GM19023 (cell line): ENCODE measurements around the gene SMG7.
A peak's percentile ranks its signal among the peaks of the same experiment; 100 is the strongest.

Experiments used
- ATAC-seq: cut with Tn5 transposase; IDR thresholded peaks from one replicate; pipeline ENCODE4 v1.9.1; 2021; ENCODE audit warnings: mild to moderate bottlenecking, moderate library complexity; ENCODE audit not compliant: unreplicated experiment

The SMG7 gene

DNA sequence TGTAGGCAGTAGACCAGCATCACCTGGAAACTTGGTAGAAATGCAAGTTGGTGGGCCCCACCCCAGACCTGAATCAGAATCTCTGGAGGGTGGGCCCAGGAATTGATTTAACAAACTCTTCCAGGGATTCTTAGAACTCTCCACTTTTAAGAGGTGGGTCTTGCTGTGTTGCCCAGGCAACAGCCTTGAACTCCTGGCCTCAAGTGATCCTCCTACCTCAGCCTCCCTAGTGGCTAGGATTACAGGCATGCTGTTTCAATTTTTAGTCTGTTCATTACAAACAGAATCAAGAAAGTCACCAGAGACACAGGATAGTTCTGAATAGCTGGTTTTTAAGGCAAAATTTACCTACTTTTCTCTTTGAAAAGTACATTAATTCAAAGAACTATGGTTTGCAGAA, 86.8 kb downstream of the SMG7 start:
- no peak for ATAC-seq

- ATAC-seq, result no peak
Measured at GRCh38 chr1:183562701-183563100, 90.4 kb downstream of the SMG7 start.

DNA sequence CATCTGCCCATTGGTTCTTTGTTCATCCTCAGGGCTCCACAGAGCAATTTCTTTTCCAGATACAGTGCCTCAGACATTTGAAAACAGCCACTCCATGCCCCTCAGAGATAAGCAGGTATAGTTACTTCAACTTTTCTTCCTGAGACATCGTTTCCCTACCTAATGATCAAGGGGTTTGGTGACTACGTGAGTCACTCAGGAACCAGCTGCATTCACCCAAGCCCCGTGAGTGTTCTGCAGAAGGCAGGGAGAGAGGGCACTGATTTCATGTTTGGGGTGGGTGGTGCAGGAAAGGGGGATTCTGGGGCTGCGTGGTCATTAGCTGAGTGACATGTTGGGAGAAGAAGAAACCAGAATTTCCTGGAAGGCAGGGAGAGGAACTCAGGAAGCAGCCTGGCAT, 93.0 kb downstream of the SMG7 start:
- ATAC-seq, result no peak

GRCh38 chr1:183566026-183566425, 93.7 kb downstream of the SMG7 start:
- no peak for ATAC-seq

DNA sequence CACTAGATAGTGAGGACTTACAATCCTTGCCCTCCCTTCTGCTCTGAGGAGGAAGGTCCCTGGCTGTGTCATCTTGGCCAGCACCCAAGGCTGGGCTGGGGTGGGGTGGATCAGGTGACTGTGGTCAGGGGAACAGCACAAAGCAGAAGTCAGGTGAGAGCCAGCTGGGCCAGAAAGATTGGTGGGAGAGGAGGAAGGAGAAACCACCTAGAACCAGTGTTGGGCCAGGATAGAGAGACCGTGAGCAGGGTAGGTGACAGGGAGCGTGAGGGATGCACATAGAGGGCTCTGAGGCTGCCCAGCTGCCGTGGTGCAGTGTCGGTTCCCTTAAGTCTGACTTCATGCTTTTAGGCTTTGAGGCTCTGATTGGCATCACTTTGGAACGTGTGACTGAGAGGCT, 95.3 kb downstream of the SMG7 start:
- ATAC-seq, result peak; percentile 75

DNA sequence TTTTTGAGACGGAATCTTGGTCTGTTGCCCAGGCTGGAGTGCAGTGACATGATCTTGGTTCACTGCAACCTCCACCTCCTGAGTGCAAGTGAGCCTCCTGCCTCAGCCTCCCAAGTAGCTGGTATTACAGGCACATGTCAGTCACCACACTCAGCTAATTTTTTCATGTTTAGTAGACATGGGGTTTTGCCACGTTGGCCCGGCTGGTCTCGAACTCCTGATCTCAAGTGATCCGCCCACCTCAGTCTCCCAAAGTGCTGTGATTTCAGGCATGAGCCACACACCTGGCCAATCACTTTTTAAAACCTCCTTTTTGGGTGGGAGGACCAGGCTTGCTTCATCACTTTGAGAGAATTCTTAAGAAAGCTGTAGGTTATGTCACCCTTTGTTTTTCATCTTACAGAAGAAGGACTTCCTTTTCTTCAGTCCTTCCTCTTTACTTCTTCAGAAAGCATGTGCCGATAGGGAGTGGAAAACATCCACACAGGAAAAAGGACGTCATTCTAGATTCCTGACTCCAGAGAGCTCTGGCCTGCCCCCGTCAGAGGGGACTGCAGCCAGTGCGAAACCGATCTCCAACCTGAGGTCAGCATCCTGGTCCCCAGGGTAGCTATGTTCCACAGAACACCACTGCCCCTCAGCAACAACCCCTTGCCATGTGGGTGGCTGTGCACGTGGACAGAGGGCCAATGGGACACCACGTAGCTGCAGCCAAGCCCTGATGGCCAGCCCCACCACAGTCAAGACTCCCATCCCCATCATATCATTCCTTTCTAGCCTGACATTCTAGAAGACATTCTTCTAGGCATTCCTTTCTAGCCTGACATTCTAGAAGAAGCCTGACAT, 96.1 kb downstream of the SMG7 start:
- ATAC-seq, result no peak

- ATAC-seq, result no peak
Measured at GRCh38 chr1:183569141-183569540, 96.8 kb downstream of the SMG7 start.

DNA sequence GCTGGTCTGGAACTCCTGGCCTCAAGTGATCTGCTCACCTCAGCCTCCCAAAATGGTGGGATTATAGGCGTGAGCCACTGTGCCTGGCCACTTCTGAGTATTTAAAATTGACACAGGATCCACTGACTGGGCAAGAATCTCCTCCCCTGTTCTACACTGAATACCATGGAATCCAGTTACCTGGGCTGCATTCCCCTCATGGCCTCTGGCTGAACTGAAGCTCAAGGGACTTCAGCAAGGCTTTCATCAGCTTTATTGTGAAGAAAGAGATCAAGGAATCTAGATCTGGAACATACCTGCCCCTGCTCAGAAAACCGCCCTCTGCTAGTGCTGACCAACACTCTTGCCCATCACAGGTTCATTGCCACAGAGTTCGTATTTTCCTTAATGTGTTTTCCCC, 97.5 kb downstream of the SMG7 start:
- no peak for ATAC-seq

- ATAC-seq, result no peak
Measured at GRCh38 chr1:183570451-183570850, 98.2 kb downstream of the SMG7 start.

DNA sequence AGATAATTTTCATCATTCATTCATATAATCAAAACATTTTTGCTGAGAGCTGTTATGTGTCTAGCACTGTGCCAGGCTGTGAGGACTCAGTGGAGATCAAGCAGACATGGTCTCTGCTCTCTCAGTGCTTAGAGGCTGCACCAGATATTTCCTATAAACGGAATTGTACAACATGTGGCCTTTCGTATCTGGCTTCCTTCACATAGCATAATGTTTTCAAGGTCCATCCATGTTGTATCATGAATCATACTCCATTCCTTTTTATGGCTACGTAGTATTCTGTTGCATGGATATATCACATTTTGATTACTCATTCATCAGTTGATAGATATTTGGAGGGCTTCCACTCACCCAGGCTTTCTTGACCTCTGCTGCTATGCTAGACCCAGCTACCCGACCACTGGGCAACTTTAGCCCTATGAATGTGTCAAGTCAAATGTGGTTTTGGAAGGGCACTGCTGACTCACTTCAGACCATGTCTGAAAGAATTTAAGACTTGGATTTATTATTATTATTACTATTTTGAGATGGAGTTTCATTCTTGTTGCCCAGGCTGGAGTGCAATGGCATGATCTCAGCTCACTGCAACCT, 99.5 kb downstream of the SMG7 start:
- no peak for ATAC-seq

- no peak for ATAC-seq
Measured at GRCh38 chr1:183572721-183573120, 100.4 kb downstream of the SMG7 start.

DNA sequence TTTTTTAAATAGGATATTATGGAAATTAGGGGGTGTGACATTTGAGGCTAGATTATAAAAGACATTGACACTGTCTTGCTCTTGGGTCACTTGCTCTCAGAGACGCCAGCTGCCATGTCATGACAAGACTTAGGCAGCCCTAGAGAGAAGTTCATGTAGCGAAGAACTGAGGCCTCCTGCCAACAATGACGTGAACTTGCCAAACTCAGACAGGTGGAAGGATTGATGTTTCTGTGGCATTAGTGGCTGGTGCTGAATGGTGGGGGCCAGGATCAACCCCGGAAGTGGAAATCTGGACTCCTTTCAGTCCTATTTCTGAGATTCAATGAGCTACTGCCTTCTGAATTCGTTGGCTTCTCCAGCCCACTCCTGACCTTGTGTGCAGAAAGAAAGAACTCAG, 103.3 kb downstream of the SMG7 start:
- no peak for ATAC-seq

GRCh38 chr1:183576537-183576936, 104.2 kb downstream of the SMG7 start:
- no peak for ATAC-seq

DNA sequence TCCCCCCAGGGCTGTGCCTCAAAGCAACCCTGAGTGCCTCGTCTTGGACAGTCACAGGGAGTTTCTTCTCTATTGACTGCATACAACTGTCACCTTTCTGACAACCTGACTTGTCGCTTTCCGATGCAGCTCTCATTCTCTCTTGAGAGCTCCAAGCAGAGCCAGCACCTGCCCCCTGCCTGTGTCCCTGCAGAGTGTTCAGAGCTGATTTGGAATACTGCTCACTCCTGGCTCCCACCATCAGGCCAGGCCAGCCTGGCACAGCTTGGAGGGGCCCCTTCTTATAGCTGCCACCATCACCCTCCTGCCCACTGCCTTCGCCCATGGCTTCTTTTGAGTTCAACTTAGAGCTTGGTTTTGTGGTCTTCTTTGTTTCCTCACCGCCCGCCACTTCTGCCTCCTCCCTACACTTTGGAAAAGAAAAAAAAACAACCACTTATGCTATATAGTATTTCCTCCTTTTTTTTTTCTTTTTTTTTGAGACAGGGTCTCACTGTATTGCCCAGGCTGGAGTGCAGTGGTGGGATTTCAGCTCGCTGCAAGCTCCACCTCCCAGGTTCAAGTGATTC, 105.7 kb downstream of the SMG7 start:
- ATAC-seq, result no peak

DNA sequence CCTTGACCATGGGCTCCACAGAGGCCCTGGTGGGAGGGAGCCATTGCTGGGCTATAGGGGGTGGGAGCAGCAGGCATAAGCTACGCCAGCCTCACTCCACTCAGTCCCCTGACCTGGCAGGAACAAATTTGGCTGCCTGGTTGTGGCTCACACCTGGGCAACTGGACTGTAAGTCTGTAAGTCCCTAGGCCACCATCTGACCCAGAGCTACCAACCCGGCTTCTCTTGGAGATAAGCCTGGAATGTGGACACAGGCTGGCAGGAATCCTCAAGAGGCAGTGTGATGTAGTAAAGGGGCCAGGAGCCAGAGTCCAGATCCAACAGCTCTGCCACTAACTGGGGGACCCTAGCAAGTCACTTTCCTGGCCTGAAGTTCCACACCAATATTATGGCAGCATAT, 106.6 kb downstream of the SMG7 start:
- ATAC-seq, result no peak

DNA sequence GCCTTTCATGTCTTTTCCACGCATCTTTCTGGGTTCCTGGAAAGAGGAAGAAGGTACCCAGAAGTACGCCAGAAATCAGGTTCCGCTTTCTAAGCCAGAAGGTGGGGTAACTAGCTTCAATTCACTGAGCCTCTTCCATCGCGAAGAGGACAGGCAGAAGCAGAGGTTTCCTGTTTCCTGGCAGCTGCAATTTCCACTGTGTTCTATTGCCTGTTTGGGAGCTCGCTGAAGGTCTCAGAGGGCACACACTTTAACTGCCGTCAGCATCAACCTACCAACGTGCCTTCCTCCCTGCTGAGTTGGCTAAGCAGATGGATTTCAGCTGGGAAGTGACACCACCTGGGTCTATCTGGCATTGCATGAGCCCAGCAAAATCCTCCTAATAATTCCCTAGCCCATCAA, 108.0 kb downstream of the SMG7 start:
- ATAC-seq, result no peak

DNA sequence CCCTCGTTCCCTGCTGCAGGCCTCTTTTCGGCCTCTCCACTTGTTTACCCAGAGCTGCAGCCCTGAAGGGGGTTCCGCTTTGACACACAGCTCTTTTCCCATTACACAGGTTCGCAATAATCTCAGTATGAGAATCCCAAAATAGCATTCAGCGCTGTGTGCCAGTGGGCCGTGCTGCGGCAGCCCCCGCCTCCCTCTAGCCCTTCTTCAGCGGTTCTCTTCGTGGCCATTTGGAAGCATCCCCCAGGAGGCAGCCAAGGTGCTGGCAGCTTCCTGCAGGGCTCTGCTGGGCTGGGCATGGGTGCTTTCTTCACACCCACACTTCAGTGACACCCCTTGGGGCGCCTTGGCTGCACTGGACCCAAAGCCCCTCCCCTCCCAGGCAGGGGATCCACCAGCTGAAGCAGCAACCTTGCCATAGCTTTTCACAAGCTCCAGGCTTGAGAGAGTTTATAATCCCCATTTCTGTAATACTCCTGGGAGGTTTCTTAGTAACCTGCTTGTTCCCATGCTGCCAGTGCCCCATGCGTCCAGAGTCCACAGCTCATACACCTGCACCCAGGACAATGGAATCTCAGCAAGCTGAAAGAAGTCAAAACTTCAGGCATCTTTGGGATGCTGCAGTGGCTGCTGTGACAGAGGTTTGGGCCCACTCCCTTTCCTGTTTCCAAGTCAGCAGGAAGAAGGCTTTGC, 109.9 kb downstream of the SMG7 start:
- ATAC-seq, result no peak

DNA sequence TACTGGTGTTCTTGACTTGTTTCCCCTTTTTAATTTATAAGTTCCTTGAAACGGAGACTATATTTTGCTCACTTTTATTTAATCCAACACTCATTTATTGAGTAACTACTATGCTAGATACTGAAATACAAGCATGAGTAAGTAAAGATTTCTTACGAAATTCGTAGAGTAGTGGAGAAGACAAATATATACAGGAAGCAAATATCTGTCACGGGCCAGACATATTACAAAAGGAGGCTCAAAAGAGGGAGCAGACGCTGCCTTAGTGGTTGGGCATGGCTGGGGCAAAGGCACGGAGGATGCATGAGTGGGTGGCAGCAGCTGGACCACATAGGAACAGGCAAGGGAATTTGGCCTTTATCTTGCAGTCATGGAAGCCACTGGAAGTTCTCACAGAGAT, 111.2 kb downstream of the SMG7 start:
- ATAC-seq, result no peak

GRCh38 chr1:183584147-183584546, 111.8 kb downstream of the SMG7 start:
- ATAC-seq, result no peak

GRCh38 chr1:183585038-183585437, 112.7 kb downstream of the SMG7 start:
- no peak for ATAC-seq

DNA sequence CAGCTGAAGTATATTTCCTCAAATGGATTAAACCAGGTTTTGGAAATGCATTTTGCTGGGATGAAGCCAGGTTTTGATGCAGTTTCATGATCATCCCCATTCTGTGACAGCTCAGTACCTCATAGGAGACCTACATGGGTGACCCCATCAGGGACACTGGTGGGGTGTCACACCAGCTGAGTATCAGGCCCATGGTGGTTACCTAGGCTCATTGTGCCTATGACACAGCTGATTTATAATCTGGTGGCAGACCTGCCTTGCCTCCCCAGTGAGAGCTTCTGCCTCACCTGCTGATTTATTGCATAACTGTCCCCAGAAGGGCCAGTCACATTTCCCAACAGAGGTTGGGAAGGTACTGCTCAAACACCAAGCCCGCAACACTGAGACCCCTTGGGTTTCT, 114.2 kb downstream of the SMG7 start:
- no peak for ATAC-seq

- ATAC-seq, result no peak
Measured at GRCh38 chr1:183586926-183587325, 114.6 kb downstream of the SMG7 start.
